CD1c-positive myeloid dendritic cell (primary cell): ENCODE results near the gene PAX8.
A peak's percentile ranks its signal among the peaks of the same experiment; 100 is the strongest.

ENCODE experiments used
- DNase-seq: peaks from one replicate; pipeline ENCODE4 v3.0.0-alpha.2; 2016; ENCODE audit errors: extremely low spot score

The PAX8 gene

DNA sequence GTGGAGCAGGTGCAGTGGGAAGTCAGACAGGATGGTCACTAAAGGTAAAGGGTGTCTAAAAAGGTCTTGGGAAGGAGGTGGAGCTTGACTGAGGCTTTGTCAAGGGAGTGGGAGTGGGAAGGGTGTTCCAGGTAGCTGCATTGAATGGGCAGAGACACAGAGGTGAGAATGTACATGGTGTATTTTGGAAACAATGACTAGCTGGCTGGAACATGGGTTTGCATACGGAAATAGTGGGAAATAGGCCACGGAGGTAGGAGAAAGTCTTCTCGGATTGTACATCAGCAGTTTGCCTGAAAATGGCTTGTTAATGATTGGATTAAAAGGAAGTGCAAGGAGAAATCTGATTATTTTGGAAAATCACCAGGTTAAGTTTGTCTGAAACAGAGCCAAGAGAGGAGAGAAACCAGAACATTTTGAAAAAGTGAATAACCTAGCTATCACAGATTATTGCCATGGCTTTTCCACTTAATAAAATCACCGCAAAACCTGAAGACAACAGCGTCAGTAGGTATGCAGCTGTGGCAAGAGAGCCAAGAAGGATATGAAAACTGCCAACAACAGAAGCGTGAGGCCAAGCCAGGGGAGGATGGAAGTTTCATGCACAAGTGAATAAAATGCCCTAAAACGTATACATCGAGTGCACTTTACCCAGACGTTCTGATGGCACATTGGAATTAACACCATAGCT is 13.9 kb downstream of the PAX8 start:
- DNase-seq, result no peak

DNA sequence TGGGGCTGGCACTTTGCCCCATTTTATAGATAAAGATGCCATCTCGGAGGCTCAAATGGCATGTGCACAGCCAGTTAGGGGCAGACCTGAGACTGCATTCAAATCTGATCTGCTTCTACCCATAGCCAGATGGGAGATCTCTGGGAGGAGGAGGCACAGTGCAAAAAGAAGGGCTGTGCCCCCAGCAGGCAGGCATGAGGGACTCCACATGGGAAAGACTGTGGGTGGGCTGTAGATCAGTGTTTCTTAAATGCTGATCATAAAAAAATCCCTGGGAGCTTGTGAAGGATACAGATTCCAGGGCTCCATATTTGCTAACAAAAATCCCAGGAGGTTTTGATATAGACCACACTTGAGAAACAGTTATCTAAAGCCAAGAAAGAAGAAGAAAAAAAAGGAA is 15.2 kb downstream of the PAX8 start:
- DNase-seq, result no peak

DNA sequence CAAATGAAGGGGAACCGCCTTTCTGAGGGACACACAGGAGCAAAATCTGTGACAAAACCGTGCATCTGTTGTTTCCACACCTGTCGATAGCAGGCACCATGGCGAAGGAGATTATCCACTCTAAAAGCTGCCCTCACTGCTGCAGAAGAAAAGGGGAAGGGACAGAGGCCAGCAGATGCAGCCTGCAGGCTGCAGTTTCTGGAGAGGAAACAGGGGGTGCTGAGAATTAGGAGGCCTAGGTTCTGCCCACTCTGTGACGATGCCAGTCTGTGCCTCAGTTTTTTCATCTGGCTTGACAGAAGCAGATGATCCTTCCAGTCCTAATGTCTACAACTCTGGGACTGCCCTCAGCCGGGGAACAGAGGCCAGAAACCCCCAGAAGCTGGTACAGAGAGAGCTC is 17.7 kb downstream of the PAX8 start:
- peak; percentile 43 for DNase-seq

GRCh38 chr2:113258471-113259147 is 20.1 kb downstream of the PAX8 start:
- no peak for DNase-seq

DNA sequence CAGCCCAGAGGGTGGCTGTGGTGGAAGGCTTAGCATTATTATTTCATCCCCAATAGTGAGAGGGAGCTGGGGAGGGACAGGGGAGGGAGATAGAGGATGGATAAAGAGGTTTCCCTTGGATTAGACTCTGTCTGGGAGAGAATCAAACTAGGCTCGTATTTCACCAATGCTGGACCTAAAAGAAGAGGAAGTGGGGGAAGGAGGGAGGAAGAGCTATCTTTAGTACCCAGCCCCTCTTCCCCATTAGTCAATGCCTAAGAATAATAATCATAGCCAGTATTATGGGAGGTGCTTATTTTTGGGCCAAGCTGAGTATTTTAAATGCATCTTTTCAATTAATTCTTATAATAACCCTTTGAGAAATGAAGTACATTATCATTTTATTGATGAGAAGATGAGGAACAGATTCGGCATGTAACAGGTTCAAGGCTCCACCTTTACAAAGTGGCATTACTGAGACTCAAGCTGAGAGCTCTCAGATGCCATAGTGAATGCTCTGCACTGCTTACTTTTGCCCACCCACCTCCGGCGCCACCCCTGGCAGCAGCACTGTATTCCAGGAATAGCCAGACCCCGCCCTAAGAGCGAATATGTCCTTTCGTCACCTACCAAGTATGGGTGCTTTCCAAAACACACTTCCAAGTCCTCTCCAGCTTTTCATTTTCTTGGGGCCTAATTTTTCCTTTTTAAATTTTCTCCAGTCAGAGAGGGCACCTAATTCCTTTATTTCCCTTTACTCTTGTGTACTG is 21.0 kb downstream of the PAX8 start:
- peak; percentile 51 for DNase-seq

- DNase-seq, result no peak
Measured at GRCh38 chr2:113255140-113256070, 23.3 kb downstream of the PAX8 start.

DNA sequence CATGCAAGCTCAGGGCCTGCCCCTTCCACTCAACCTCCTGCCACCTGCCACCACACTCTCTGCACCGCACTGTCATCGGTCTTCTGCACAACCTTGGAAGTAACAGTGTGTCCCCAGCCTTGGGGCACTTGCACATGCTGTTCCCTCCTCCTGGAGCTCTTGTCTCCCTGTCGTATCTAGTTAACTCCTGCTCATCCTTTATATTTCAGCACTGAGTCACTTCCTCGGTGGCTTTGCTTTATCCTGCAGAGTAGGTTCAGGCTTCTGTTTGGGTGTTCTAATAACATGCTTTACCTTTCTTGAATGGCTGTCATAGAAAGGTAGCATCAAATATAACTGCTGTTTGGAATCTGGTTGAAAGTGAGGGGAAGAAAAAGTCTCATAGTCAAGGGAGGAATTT is 25.3 kb downstream of the PAX8 start:
- no peak for DNase-seq

GRCh38 chr2:113252047-113252590 is 26.6 kb downstream of the PAX8 start:
- no peak for DNase-seq

DNA sequence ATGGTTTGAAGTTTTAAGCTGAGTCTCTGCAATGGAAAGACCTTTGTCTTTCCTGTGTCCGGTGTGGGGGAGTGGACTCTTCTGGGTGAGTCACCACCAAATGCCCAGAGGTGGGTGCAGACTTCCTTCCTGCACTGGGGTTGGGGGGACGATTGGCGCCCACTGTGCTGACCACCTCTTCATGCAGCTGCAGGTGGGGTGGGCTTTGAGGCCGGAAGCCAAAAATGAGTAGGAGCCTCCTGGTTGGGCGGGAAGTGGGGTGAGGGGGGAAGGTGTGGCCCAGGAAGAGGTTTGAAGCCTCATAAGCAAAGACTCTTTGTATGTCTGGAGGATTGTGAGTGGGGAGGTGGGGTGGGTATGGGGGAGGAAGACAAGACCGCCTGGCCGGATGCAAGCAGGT is 27.6 kb downstream of the PAX8 start:
- DNase-seq, result peak; percentile 24

- peak; percentile 82 for DNase-seq
Measured at GRCh38 chr2:113248997-113249770, 29.5 kb downstream of the PAX8 start.

- DNase-seq, result no peak
Measured at GRCh38 chr2:113246606-113247005, 32.1 kb downstream of the PAX8 start.

GRCh38 chr2:113245276-113245711 is 33.4 kb downstream of the PAX8 start:
- no peak for DNase-seq

DNA sequence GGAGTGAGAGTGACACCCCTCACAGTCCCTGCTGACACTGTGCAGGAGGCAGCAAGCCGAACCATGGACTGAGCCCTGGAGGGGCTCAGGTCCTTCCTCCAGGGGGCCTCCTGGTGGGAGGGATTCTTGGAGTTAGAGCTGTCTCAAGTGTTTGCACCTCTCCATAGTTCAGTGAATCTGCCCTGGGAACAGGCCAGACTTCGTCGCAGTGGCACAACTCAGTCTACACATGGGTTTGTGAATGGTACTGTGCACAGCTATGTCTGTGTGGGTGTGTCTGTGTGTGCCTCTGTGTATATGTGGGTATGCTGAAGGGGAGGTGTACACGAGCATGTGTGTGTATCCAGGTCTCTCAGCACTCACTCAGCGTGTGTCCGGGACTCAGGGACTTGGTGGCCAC is 36.4 kb downstream of the PAX8 start:
- DNase-seq, result no peak

- DNase-seq, result peak; percentile 90
Measured at GRCh38 chr2:113240915-113241911, 37.5 kb downstream of the PAX8 start.

GRCh38 chr2:113240150-113240914 is 38.4 kb downstream of the PAX8 start:
- DNase-seq, result peak; percentile 74

DNA sequence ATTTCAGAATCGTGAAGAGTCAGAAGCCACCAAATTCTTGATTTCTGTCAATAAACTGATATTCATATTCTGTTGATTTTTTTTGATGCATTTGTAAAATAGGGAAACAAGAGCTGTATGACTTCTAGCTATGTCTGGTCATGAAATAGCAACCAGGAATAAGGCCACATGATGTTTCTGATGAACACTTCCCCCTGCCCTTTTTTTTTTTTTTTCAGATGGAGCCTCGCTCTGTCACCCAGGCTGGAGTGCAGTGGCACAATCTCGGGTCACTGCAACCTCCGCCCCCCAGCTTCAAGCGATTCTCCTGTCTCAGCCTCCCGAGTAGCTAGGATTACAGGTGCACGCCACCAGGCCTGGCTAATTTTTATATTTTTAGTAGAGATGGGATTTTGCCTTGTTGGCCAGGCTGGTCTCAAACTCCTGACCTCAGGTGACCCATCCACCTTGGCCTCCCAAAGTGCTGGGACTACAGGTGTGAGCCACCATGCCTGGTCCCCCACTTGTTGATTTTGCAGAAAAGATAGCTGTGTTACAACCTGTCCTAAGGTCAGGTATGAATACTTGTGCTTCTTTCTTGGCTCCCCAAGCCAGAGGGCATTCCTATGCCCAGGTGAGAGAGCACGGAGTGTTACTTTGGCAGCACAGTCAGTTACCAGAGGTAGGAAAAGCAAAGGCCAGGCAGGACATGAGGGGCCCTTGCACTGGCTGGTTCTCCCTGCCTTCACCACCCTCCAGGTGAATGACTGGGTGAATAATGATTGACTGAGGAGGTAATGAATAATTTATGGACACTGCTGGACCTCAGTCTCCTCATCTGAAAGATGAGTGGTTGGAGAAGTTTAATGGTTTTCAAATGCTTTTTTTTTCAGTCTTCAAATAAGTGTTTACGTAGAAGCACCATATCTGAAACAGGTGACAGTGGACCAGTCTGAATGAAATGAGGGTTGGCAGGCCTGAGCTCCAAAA is 39.6 kb downstream of the PAX8 start:
- peak; percentile 74 for DNase-seq

GRCh38 chr2:113237604-113238160 is 41.0 kb downstream of the PAX8 start:
- no peak for DNase-seq
